GM12873 (cell line): ENCODE data around the gene LHFPL2.

ENCODE experiments used
- TF ChIP-seq, protein P1 (sequence below): IDR thresholded peaks from 2 replicates; pipeline ENCODE4 v1.5.1; 2012; ENCODE audit warnings: low read depth, mild to moderate bottlenecking, moderate library complexity, low read length, control low read depth; ENCODE audit not compliant: insufficient read depth; ENCODE audit errors: missing control alignments

LHFPL2 gene

GRCh38 chr5:78569441-78569840, 79.1 kb downstream of the LHFPL2 start:
- TF ChIP-seq, protein P1, sequence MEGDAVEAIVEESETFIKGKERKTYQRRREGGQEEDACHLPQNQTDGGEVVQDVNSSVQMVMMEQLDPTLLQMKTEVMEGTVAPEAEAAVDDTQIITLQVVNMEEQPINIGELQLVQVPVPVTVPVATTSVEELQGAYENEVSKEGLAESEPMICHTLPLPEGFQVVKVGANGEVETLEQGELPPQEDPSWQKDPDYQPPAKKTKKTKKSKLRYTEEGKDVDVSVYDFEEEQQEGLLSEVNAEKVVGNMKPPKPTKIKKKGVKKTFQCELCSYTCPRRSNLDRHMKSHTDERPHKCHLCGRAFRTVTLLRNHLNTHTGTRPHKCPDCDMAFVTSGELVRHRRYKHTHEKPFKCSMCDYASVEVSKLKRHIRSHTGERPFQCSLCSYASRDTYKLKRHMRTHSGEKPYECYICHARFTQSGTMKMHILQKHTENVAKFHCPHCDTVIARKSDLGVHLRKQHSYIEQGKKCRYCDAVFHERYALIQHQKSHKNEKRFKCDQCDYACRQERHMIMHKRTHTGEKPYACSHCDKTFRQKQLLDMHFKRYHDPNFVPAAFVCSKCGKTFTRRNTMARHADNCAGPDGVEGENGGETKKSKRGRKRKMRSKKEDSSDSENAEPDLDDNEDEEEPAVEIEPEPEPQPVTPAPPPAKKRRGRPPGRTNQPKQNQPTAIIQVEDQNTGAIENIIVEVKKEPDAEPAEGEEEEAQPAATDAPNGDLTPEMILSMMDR: no peak

DNA sequence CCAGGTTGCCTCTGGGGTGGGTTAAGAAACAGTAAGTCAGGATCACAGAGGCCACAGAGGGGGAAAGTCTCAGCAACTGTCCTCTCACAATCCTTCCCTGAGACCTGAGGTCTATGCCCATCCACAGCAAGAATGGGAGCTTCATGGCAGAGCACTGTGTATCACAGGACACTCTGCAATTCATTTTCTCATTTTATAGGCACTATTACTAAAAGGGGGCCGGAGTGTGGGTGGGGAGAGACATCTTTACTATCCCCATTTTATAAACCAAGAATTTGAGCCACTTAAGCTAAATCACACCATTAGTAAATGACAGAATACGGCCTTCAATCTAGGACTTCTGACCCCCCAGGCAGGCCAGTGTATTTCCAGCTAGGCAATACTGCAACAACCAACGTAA, 79.9 kb downstream of the LHFPL2 start:
- TF ChIP-seq, protein P1: no peak

DNA sequence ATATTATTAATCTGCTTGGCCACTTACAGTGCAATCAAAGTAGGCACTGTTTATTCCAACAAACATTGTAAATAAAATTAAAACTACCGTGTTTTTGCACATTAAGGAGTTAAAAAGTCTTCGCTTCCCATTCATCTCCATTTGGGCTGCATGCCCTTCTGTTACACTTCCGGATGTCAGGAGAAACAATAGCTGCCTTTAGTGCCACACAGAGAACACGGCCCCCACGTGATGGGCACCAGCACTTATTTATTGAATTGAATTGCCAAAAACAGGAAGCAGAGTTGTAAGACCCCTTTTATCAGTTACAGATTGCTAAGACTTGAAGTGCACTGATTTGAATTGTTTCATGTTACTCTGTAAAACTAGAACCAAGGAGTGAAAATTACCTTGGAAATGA, 80.4 kb downstream of the LHFPL2 start:
- TF ChIP-seq, protein P1: no peak

DNA sequence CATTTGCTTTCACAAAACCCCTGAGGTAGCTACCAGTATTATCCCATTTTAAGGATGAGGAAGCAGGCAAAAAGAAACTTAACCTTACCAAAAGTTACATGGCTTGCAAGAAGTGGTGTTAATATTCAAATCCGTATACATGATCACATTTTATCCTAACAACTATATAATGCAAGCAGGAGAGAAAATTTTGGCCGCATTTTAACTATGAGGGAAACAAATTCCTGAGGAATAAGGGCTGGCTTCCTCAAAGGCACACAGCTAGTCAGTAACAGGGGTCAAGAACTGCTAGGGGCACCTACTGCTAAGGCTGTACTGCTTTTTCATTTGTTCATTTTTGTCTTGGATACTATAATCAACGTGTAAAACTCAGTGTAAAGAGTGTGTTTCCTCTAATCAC, 81.0 kb downstream of the LHFPL2 start:
- TF ChIP-seq, protein P1: no peak

- TF ChIP-seq, protein P1: no peak
Measured at GRCh38 chr5:78566747-78567425, 81.7 kb downstream of the LHFPL2 start.

GRCh38 chr5:78565395-78565794, 83.2 kb downstream of the LHFPL2 start:
- TF ChIP-seq, protein P1: no peak

GRCh38 chr5:78563621-78564020, 85.0 kb downstream of the LHFPL2 start:
- TF ChIP-seq, protein P1: no peak
